SK-N-SH treated with all-trans-retinoic acid at 6 μM for 48 hours (cell line): ENCODE data around the gene RBM19.

Experiments
- ATAC-seq: fragments of 200-7000 bp; cut with Tn5 transposase; 3 replicates; pipeline ENCODE4 v1.9.1; 2020; ENCODE audit warnings: mild to moderate bottlenecking, moderate library complexity
- ARNTL ChIP-seq: fragments of 450-650 bp; formaldehyde crosslinking; IDR thresholded peaks from 2 replicates; pipeline ENCODE4 v1.5.0; 2020; ENCODE audit warnings: low read depth, mild to moderate bottlenecking, moderate library complexity, borderline replicate concordance
- CSDC2 ChIP-seq: fragments of 250-450 bp; sonication (Bioruptor Pico); IDR thresholded peaks from 2 replicates; pipeline ENCODE4 v1.5.0; 2020; ENCODE audit warnings: mild to moderate bottlenecking, moderate library complexity
- ESRRG ChIP-seq: fragments of 250-450 bp; sonication (Bioruptor Pico); IDR thresholded peaks from 2 replicates; pipeline ENCODE4 v1.6.1; 2021; ENCODE audit warnings: mild to moderate bottlenecking
- GLIS3 ChIP-seq: fragments of 250-450 bp; sonication (Bioruptor Pico); IDR thresholded peaks from 2 replicates; pipeline ENCODE4 v1.5.0; 2020; ENCODE audit warnings: mild to moderate bottlenecking, moderate library complexity
- ISL1 ChIP-seq: fragments of 250-450 bp; sonication (Bioruptor Pico); IDR thresholded peaks from 2 replicates; pipeline ENCODE4 v2.1.2; 2022; ENCODE audit warnings: mild to moderate bottlenecking, moderate library complexity
- OSR1 ChIP-seq: fragments of 250-450 bp; sonication (Bioruptor Pico); IDR thresholded peaks from 2 replicates; pipeline ENCODE4 v1.8.0; 2022; ENCODE audit warnings: moderate library complexity, mild to moderate bottlenecking, inconsistent platforms
- PPARA ChIP-seq: fragments of 250-450 bp; sonication (Bioruptor Pico); IDR thresholded peaks from 2 replicates; pipeline ENCODE4 v1.5.0; 2020; ENCODE audit warnings: mild to moderate bottlenecking, borderline replicate concordance
- RARB ChIP-seq: fragments of 250-450 bp; sonication (Bioruptor Pico); IDR thresholded peaks from 2 replicates; pipeline ENCODE4 v1.8.0; 2021; ENCODE audit warnings: mild to moderate bottlenecking, moderate library complexity
- SNAI2 ChIP-seq: fragments of 250-450 bp; sonication (Bioruptor Pico); IDR thresholded peaks from 2 replicates; pipeline ENCODE4 v1.5.0; 2020; ENCODE audit warnings: mild to moderate bottlenecking, moderate library complexity
- TCF4 ChIP-seq: fragments of 250-450 bp; sonication (Bioruptor Pico); IDR thresholded peaks from 2 replicates; pipeline ENCODE4 v1.8.0; 2021; ENCODE audit warnings: mild to moderate bottlenecking, moderate library complexity, borderline replicate concordance
- TOX ChIP-seq: fragments of 250-450 bp; sonication (Bioruptor Pico); IDR thresholded peaks from 2 replicates; pipeline ENCODE4 v1.8.0; 2021; ENCODE audit warnings: mild to moderate bottlenecking, moderate library complexity, borderline replicate concordance
- ZFP3 ChIP-seq: fragments of 250-450 bp; sonication (Bioruptor Pico); IDR thresholded peaks from 2 replicates; pipeline ENCODE4 v1.5.0; 2020; ENCODE audit warnings: mild to moderate bottlenecking, moderate library complexity
- ZFP30 ChIP-seq: fragments of 450-650 bp; formaldehyde crosslinking; IDR thresholded peaks from 2 replicates; pipeline ENCODE4 v1.5.0; 2022; ENCODE audit warnings: mild to moderate bottlenecking, moderate library complexity
- ZNF565 ChIP-seq: fragments of 450-650 bp; formaldehyde crosslinking; conservative IDR thresholded peaks from 2 replicates; pipeline ENCODE4 v1.5.0; 2020; ENCODE audit warnings: low read depth, mild to moderate bottlenecking, moderate library complexity
- ZNF70 ChIP-seq: fragments of 450-650 bp; formaldehyde crosslinking; IDR thresholded peaks from 2 replicates; pipeline ENCODE4 v1.5.0; 2020; ENCODE audit warnings: mild to moderate bottlenecking, moderate library complexity
- TF ChIP-seq, protein P1 (sequence below): fragments of 250-450 bp; sonication (Bioruptor Pico); IDR thresholded peaks from 2 replicates; pipeline ENCODE4 v1.8.0; 2021; ENCODE audit warnings: low read depth, mild to moderate bottlenecking, moderate library complexity, borderline replicate concordance
- TF ChIP-seq, protein P2 (sequence below): fragments of 250-450 bp; sonication (Bioruptor Pico); IDR thresholded peaks from 2 replicates; pipeline ENCODE4 v1.8.0; 2020; ENCODE audit warnings: mild to moderate bottlenecking, moderate library complexity, borderline replicate concordance
- TF ChIP-seq, protein P3 (sequence below): fragments of 250-450 bp; sonication (Bioruptor Pico); IDR thresholded peaks from 2 replicates; pipeline ENCODE4 v1.5.1; 2020; ENCODE audit warnings: low read depth, mild to moderate bottlenecking, moderate library complexity
- TF ChIP-seq, protein P4 (sequence below): fragments of 250-450 bp; sonication (Bioruptor Pico); IDR thresholded peaks from 2 replicates; pipeline ENCODE4 v1.5.0; 2020; ENCODE audit warnings: mild to moderate bottlenecking, moderate library complexity
- TF ChIP-seq, protein P5 (sequence below): fragments of 250-450 bp; sonication (Bioruptor Pico); IDR thresholded peaks from 2 replicates; pipeline ENCODE4 v1.5.1; 2021; ENCODE audit warnings: mild to moderate bottlenecking, moderate library complexity

The RBM19 gene

DNA sequence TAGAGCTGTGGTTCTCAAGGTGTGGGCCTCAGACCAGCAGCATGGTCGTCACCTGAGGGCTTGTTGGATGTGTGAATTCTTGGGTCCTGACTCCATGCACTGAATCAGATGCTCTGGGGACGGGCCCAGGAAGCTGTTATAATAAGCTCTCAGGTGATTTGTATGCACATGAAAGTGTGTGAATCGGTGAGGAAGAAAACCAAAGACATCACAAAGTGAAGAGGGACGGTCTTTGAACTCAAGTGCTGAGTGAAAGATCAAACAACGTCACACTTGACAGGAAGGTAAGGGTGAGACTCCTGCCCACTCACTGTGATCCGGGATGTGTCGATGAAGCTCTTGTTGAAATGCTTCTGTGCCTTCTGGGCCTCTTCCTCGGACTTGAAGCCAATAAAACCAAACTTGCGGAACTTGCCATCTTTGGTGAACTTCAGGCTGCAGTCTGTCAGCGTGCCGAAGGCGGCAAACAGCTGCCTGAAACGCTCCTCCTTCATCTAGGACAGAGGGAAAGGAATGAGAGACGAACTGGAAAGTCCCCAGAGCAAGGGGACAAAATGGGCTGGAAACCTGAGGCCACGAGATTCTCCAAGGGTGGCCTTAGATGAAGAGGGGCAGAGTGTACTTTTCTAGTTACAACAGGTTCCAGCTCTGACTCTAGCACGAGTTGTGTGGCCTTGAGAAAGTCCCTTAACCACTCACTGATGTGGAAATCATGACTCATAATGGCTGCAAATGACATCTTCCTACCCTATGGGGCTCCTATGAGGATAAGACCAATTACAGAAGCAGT, 4.0 kb downstream of the RBM19 start:
- no peak for TF ChIP-seq ZNF70 (CRISPR knock-in tag)
- TF ChIP-seq SNAI2 (CRISPR knock-in tag) = no peak
- TF ChIP-seq, protein P1, sequence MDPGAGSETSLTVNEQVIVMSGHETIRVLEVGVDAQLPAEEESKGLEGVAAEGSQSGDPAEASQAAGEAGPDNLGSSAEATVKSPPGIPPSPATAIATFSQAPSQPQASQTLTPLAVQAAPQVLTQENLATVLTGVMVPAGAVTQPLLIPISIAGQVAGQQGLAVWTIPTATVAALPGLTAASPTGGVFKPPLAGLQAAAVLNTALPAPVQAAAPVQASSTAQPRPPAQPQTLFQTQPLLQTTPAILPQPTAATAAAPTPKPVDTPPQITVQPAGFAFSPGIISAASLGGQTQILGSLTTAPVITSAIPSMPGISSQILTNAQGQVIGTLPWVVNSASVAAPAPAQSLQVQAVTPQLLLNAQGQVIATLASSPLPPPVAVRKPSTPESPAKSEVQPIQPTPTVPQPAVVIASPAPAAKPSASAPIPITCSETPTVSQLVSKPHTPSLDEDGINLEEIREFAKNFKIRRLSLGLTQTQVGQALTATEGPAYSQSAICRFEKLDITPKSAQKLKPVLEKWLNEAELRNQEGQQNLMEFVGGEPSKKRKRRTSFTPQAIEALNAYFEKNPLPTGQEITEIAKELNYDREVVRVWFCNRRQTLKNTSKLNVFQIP (CRISPR knock-in tag) = no peak
- TF ChIP-seq PPARA (CRISPR knock-in tag) = no peak
- no peak for TF ChIP-seq GLIS3 (CRISPR knock-in tag)
- no peak for TF ChIP-seq ISL1 (CRISPR knock-in tag)
- no peak for TF ChIP-seq CSDC2 (CRISPR knock-in tag)
- TF ChIP-seq, protein P2, sequence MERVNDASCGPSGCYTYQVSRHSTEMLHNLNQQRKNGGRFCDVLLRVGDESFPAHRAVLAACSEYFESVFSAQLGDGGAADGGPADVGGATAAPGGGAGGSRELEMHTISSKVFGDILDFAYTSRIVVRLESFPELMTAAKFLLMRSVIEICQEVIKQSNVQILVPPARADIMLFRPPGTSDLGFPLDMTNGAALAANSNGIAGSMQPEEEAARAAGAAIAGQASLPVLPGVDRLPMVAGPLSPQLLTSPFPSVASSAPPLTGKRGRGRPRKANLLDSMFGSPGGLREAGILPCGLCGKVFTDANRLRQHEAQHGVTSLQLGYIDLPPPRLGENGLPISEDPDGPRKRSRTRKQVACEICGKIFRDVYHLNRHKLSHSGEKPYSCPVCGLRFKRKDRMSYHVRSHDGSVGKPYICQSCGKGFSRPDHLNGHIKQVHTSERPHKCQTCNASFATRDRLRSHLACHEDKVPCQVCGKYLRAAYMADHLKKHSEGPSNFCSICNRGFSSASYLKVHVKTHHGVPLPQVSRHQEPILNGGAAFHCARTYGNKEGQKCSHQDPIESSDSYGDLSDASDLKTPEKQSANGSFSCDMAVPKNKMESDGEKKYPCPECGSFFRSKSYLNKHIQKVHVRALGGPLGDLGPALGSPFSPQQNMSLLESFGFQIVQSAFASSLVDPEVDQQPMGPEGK (CRISPR knock-in tag) = no peak
- TF ChIP-seq ZFP3 (CRISPR knock-in tag) = no peak
- no peak for TF ChIP-seq ZFP30
- TF ChIP-seq TOX (CRISPR knock-in tag) = no peak
- TF ChIP-seq, protein P3, sequence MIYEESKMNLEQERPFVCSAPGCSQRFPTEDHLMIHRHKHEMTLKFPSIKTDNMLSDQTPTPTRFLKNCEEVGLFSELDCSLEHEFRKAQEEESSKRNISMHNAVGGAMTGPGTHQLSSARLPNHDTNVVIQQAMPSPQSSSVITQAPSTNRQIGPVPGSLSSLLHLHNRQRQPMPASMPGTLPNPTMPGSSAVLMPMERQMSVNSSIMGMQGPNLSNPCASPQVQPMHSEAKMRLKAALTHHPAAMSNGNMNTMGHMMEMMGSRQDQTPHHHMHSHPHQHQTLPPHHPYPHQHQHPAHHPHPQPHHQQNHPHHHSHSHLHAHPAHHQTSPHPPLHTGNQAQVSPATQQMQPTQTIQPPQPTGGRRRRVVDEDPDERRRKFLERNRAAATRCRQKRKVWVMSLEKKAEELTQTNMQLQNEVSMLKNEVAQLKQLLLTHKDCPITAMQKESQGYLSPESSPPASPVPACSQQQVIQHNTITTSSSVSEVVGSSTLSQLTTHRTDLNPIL (CRISPR knock-in tag) = no peak
- TF ChIP-seq ESRRG = no peak
- TF ChIP-seq, protein P4, sequence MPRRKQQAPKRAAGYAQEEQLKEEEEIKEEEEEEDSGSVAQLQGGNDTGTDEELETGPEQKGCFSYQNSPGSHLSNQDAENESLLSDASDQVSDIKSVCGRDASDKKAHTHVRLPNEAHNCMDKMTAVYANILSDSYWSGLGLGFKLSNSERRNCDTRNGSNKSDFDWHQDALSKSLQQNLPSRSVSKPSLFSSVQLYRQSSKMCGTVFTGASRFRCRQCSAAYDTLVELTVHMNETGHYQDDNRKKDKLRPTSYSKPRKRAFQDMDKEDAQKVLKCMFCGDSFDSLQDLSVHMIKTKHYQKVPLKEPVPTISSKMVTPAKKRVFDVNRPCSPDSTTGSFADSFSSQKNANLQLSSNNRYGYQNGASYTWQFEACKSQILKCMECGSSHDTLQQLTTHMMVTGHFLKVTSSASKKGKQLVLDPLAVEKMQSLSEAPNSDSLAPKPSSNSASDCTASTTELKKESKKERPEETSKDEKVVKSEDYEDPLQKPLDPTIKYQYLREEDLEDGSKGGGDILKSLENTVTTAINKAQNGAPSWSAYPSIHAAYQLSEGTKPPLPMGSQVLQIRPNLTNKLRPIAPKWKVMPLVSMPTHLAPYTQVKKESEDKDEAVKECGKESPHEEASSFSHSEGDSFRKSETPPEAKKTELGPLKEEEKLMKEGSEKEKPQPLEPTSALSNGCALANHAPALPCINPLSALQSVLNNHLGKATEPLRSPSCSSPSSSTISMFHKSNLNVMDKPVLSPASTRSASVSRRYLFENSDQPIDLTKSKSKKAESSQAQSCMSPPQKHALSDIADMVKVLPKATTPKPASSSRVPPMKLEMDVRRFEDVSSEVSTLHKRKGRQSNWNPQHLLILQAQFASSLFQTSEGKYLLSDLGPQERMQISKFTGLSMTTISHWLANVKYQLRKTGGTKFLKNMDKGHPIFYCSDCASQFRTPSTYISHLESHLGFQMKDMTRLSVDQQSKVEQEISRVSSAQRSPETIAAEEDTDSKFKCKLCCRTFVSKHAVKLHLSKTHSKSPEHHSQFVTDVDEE (CRISPR knock-in tag) = no peak
- TF ChIP-seq OSR1 (CRISPR knock-in tag) = no peak
- TF ChIP-seq TCF4 (CRISPR knock-in tag) = no peak
- no peak for TF ChIP-seq ARNTL (CRISPR knock-in tag)
- no peak for TF ChIP-seq ZNF565 (CRISPR knock-in tag)
- no peak for ATAC-seq

DNA sequence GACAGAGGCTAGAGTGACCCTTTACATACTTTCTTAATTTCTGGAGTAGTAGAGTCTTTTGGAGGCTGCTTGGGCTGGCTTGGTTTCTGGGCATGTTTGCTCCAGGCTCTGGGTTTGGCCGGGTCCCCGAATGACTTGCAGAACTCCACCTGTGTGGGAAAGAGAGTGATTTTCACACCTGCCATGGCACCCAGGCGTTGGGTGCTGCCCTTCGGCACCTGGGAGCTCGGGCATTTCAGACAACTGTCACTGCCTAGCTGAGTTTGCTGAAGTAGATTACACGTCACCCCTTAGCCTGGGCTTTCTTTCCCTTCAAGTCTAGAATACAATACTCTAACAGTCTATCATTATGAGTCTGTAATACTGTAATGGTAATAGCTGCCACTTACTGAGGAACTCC, 6.1 kb downstream of the RBM19 start:
- no peak for ATAC-seq
- TF ChIP-seq, protein P1 (CRISPR knock-in tag) = no peak
- TF ChIP-seq ZFP3 (CRISPR knock-in tag) (no peak), RARB (CRISPR knock-in tag) (no peak), OSR1 (CRISPR knock-in tag) (no peak), ZNF70 (CRISPR knock-in tag) (no peak), ZFP30 (no peak), PPARA (CRISPR knock-in tag) (no peak), GLIS3 (CRISPR knock-in tag) (no peak), ARNTL (CRISPR knock-in tag) (no peak), ESRRG (no peak), CSDC2 (CRISPR knock-in tag) (no peak)
- TF ChIP-seq, protein P4 (CRISPR knock-in tag) = no peak
- TF ChIP-seq, protein P5, sequence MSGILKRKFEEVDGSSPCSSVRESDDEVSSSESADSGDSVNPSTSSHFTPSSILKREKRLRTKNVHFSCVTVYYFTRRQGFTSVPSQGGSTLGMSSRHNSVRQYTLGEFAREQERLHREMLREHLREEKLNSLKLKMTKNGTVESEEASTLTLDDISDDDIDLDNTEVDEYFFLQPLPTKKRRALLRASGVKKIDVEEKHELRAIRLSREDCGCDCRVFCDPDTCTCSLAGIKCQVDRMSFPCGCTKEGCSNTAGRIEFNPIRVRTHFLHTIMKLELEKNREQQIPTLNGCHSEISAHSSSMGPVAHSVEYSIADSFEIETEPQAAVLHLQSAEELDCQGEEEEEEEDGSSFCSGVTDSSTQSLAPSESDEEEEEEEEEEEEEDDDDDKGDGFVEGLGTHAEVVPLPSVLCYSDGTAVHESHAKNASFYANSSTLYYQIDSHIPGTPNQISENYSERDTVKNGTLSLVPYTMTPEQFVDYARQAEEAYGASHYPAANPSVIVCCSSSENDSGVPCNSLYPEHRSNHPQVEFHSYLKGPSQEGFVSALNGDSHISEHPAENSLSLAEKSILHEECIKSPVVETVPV (CRISPR knock-in tag) = no peak
- TF ChIP-seq, protein P2 (CRISPR knock-in tag) = no peak
